GM12801 (cell line): ENCODE measurements around the gene ASIC3.

Experiments used
- CTCF ChIP-seq: IDR thresholded peaks from one replicate; pipeline ENCODE4 v1.5.1; 2011; ENCODE audit warnings: control low read depth; ENCODE audit not compliant: insufficient read length; ENCODE audit errors: extremely low read depth

ASIC3 gene

GRCh38 chr7:151039850-151040548 is 8.3 kb upstream of the ASIC3 start:
- no peak for TF ChIP-seq CTCF

- TF ChIP-seq CTCF = no peak
These were observed 7.5 kb upstream of the ASIC3 start for GRCh38 chr7:151040616-151041375.

- TF ChIP-seq CTCF = no peak
These were observed 4.4 kb upstream of the ASIC3 start for GRCh38 chr7:151043959-151044358.

GRCh38 chr7:151045262-151045661 is 3.1 kb upstream of the ASIC3 start:
- no peak for TF ChIP-seq CTCF

- no peak for TF ChIP-seq CTCF
These were observed 2.4 kb upstream of the ASIC3 start for GRCh38 chr7:151045967-151046366.

GRCh38 chr7:151046603-151047573 is 1.4 kb upstream of the ASIC3 start:
- TF ChIP-seq CTCF = no peak
